HCT116 (cell line): Measurements from ENCODE around the gene NUP54. TPM values are rescaled to one million over a fixed set of nuclear protein-coding genes. Genes with fewer than 3 reads are reported as not detected.

ENCODE experiments used
- ATAC-seq: fragments of 200-7000 bp; cut with Tn5 transposase; 2 replicates; pipeline ENCODE4 v1.9.1; 2020; ENCODE audit warnings: mild to moderate bottlenecking, moderate library complexity
- BruUV-seq: library from RNA; stranded (reverse); fragments of 400-500 nt; replicated peaks from 2 replicates; lab custom pipeline; 2021; lab: Mats Ljungman, UMichigan
- CTCF ChIA-PET: fragments of 300-600 bp; sonication (Branson Sonifier 250); formaldehyde crosslinking; loops from one replicate; lab custom pipeline; 2021; ENCODE audit warnings: antibody characterized with exemption; lab: Charles Lee
- POLR2A ChIA-PET: fragments of 300-600, 350-600 bp; sonication (Branson Sonifier 250); formaldehyde crosslinking; loops from one replicate; lab custom pipeline; 2021; ENCODE audit warnings: antibody characterized with exemption; lab: Charles Lee
- RAD21 ChIA-PET, 2 experiments: fragments of 300-600 bp; sonication (Branson Sonifier 250); formaldehyde crosslinking; loops; one replicate each; lab custom pipeline; 2023; ENCODE audit warnings: low total read pairs in 2 of 2; ENCODE audit not compliant: uncharacterized antibody in 2 of 2, unreplicated experiment in 2 of 2, low non-redundant PET in 1 of 2; lab: Charles Lee
- DNase-seq: peaks from one replicate; pipeline ENCODE4 v3.0.0-alpha.2; 2010; ENCODE audit warnings: low read depth, low spot score
- H2AFZ ChIP-seq: fragments of 200-600 bp; shearing (Covaris generic), sonication (generic); 2 replicates; pipeline ENCODE4 v1.6.1; 2017; ENCODE audit warnings: low read depth, mixed run types, mixed read lengths, antibody characterized with exemption, low read length; ENCODE audit not compliant: poor library complexity, severe bottlenecking
- H3K27ac ChIP-seq: 2 replicates; pipeline ENCODE4 v1.5.1; 2012; ENCODE audit warnings: low read depth, low read length
- H3K27me3 ChIP-seq: fragments of 200-600 bp; sonication (generic); 2 replicates; pipeline ENCODE4 v1.6.1; 2016; ENCODE audit warnings: mixed run types, low read length, mixed read lengths; ENCODE audit not compliant: insufficient read depth
- H3K36me3 ChIP-seq, 2 experiments: fragments of 200-500 bp in 1 of 2; fragments of 200-600 bp in 1 of 2; sonication (Bioruptor generic) in 1 of 2; sonication (generic) in 1 of 2; 2 replicates each; pipeline versions ENCODE4 v1.5.1 to v1.6.1; 2014 to 2016; ENCODE audit warnings: low read length in 2 of 2, inconsistent platforms in 1 of 2, mixed read lengths in 1 of 2, mixed run types in 1 of 2; ENCODE audit not compliant: insufficient read depth in 2 of 2, control insufficient read depth in 1 of 2
- H3K4me1 ChIP-seq, 2 experiments: fragments of 200-600 bp in 1 of 2; sonication (generic) in 1 of 2; 2 replicates each; pipeline versions ENCODE4 v1.5.1 to v1.6.1; 2012 to 2017; ENCODE audit warnings: low read length in 2 of 2, inconsistent platforms in 1 of 2, mild to moderate bottlenecking in 1 of 2, mixed read lengths in 1 of 2, mixed run types in 1 of 2, moderate library complexity in 1 of 2; ENCODE audit not compliant: insufficient read depth in 2 of 2, control insufficient read depth in 1 of 2
- H3K4me2 ChIP-seq: fragments of 200-600 bp; sonication (generic); 2 replicates; pipeline ENCODE4 v1.6.1; 2017; ENCODE audit warnings: mixed run types, low read length, mixed read lengths
- H3K4me3 ChIP-seq, 2 experiments: fragments of 200-600 bp in 1 of 2; sonication (generic) in 1 of 2; replicated peaks in 1 of 2; 2 replicates each; pipeline ENCODE4 v1.5.1; 2011 to 2016; ENCODE audit warnings: low read length in 2 of 2, control low read depth in 1 of 2, low read depth in 1 of 2, mild to moderate bottlenecking in 1 of 2, mixed read lengths in 1 of 2, mixed run types in 1 of 2
- H3K79me2 ChIP-seq: fragments of 200-600 bp; sonication (generic); 2 replicates; pipeline ENCODE4 v1.6.1; 2017; ENCODE audit warnings: mild to moderate bottlenecking, mixed run types, low read length, moderate library complexity, mixed read lengths; ENCODE audit not compliant: insufficient read depth
- H3K9ac ChIP-seq: fragments of 200-600 bp; sonication (generic); 2 replicates; pipeline ENCODE4 v1.6.1; 2016; ENCODE audit warnings: low read length, mixed read lengths
- H3K9me2 ChIP-seq: fragments of 200-600 bp; sonication (generic), shearing (Covaris generic); 2 replicates; pipeline ENCODE4 v1.6.1; 2017; ENCODE audit warnings: mixed run types, mild to moderate bottlenecking, moderate library complexity; ENCODE audit not compliant: insufficient read depth
- H3K9me3 ChIP-seq, 2 experiments: fragments of 200-500 bp in 1 of 2; fragments of 200-600 bp in 1 of 2; sonication (Bioruptor generic) in 1 of 2; sonication (generic) in 1 of 2; 2 replicates each; pipeline ENCODE4 v1.6.1; 2014 to 2017; ENCODE audit warnings: low read length in 2 of 2, mixed read lengths in 2 of 2, inconsistent platforms in 1 of 2, low read depth in 1 of 2, mild to moderate bottlenecking in 1 of 2, mixed run types in 1 of 2, moderate library complexity in 1 of 2; ENCODE audit not compliant: control insufficient read depth in 1 of 2, insufficient read depth in 1 of 2
- H4K20me1 ChIP-seq: fragments of 200-600 bp; sonication (generic), shearing (Covaris generic); 2 replicates; pipeline ENCODE4 v1.6.1; 2017; ENCODE audit warnings: mixed run types, mild to moderate bottlenecking, moderate library complexity; ENCODE audit not compliant: insufficient read depth
- CBX3 ChIP-seq: IDR thresholded peaks from 2 replicates; pipeline ENCODE4 v1.6.1; 2012; ENCODE audit warnings: low read depth
- CEBPB ChIP-seq: IDR thresholded peaks from 2 replicates; pipeline ENCODE4 v1.6.1; 2012; ENCODE audit warnings: low read depth
- EGR1 ChIP-seq: IDR thresholded peaks from 2 replicates; pipeline ENCODE4 v1.6.1; 2012; ENCODE audit warnings: low read depth
- ELF1 ChIP-seq: IDR thresholded peaks from 2 replicates; pipeline ENCODE4 v1.6.1; 2012; ENCODE audit warnings: low read depth, borderline replicate concordance
- FOSL1 ChIP-seq: IDR thresholded peaks from 2 replicates; pipeline ENCODE4 v1.6.1; 2012; ENCODE audit warnings: low read depth
- JUND ChIP-seq: IDR thresholded peaks from 2 replicates; pipeline ENCODE4 v1.6.1; 2012
- REST ChIP-seq: IDR thresholded peaks from 2 replicates; pipeline ENCODE4 v1.6.1; 2012; ENCODE audit warnings: low read depth
- SRF ChIP-seq: IDR thresholded peaks from 2 replicates; pipeline ENCODE4 v1.6.1; 2012; ENCODE audit warnings: low read depth
- intact Hi-C: fragments of 100-400 bp; cut with micrococcal nuclease; formaldehyde crosslinking; loops from 2 replicates; pipeline ENCODE4 v1.10.0; 2022
- total RNA-seq: library from RNA; stranded (reverse); gene quantifications from one replicate; pipeline ENCODE4 v1.2.1, GENCODE V29; 2021; ENCODE audit not compliant: unreplicated experiment
- TF ChIP-seq, protein P1 (sequence below): IDR thresholded peaks from 2 replicates; pipeline ENCODE4 v1.6.1; 2012

The NUP54 gene
- total RNA-seq, 1 experiment from 2014 or later, result 53.9 TPM

- Histone ChIP-seq H3K27ac (no peak within 1 kb of the TSS), H3K4me1 (no peaks in the 10 kb centered on the region), H3K9me2 (no peaks in the 10 kb centered on the region), H3K4me2 (no peak within 1 kb of the TSS), H3K36me3 (no peaks in the 10 kb centered on the region), H4K20me1 (no peaks in the 10 kb centered on the region), H3K79me2 (no peaks in the 10 kb centered on the region), H3K9ac (no peak within 1 kb of the TSS), H2AFZ (no peak within 1 kb of the TSS), H3K27me3 (no peaks in the 10 kb centered on the region), H3K4me3 (no peak within 1 kb of the TSS), H3K9me3 (no peaks in the 10 kb centered on the region)
- DNase-seq, result no peak
- POLR2A ChIA-PET, result interaction anchor here (1.3 kb wide), 1 partner anchor 12 kb away, joined by 3 read pairs; no protein-coding TSS in a partner anchor
- no peak for TF ChIP-seq CBX3
- TF ChIP-seq JUND, result no peak
- no peak for TF ChIP-seq ELF1
- TF ChIP-seq EGR1, result no peak
- TF ChIP-seq REST, result no peak
- TF ChIP-seq, protein P1, sequence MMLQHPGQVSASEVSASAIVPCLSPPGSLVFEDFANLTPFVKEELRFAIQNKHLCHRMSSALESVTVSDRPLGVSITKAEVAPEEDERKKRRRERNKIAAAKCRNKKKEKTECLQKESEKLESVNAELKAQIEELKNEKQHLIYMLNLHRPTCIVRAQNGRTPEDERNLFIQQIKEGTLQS, result no peak
- TF ChIP-seq SRF, result no peak
- TF ChIP-seq CEBPB, result no peak
- TF ChIP-seq FOSL1, result no peak
- intact Hi-C loops, result no loop called here
- CTCF ChIA-PET, result no interaction called here
- no peak for ATAC-seq
- BruUV-seq, result no TSS peak
- RAD21 ChIA-PET, result no interaction called here
Measured at GRCh38 chr4:76074468-76074867, 73.7 kb downstream of the NUP54 start, which contains the start of gene ART3. ART3 (plus strand) TSS chr4:76074709; CDS start chr4:76075890, 1,181 bp downstream.
